Measurements from ENCODE around the gene RCL1. TPM values are rescaled to one million over a fixed set of nuclear protein-coding genes. Genes with fewer than 3 reads are reported as not detected.

RCL1 gene
- polyA plus RNA-seq, 1 donor (not counting 4 experiments of a cell fraction or from before 2014, with no cell fraction given): 16.6 TPM

DNA sequence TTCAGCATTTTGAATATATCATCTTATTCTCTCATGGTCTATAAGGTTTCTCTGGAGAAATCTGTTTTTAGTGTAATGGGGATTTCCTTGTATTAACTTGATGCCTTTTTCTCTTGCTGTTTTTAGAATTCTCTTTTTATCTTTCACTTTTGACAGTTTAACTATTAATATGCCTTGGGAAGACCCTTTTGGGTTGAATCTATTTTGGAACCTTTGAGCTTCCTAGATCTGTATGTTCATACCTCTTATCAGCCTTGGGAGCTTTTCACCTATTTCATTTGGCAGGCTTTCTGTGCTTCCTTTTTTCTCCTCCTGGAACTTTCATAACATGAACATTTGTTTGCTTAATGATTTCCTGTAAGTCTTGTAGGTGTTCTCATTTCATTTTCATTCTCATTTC lies 22.2 kb downstream of the RCL1 start:
- peaks cover 70% of the 10 kb centered on the region for H3K79me2 ChIP-seq (ENCODE audit: control insufficient read depth, insufficient read depth, low read length)
- DNase-seq (ENCODE audit: low read depth, low spot score): no peak
- TF ChIP-seq, protein P1, sequence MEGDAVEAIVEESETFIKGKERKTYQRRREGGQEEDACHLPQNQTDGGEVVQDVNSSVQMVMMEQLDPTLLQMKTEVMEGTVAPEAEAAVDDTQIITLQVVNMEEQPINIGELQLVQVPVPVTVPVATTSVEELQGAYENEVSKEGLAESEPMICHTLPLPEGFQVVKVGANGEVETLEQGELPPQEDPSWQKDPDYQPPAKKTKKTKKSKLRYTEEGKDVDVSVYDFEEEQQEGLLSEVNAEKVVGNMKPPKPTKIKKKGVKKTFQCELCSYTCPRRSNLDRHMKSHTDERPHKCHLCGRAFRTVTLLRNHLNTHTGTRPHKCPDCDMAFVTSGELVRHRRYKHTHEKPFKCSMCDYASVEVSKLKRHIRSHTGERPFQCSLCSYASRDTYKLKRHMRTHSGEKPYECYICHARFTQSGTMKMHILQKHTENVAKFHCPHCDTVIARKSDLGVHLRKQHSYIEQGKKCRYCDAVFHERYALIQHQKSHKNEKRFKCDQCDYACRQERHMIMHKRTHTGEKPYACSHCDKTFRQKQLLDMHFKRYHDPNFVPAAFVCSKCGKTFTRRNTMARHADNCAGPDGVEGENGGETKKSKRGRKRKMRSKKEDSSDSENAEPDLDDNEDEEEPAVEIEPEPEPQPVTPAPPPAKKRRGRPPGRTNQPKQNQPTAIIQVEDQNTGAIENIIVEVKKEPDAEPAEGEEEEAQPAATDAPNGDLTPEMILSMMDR (optimal IDR thresholded peaks at IDR 0.05 in 1 of 3, IDR thresholded peaks at IDR 0.05 in 1 of 3, conservative IDR thresholded peaks at IDR 0.05 in 1 of 3; ENCODE audit: extremely low read depth in 1 of 3, insufficient read depth in 2 of 3, low read length in 3 of 3): no peak
- no peaks in the 10 kb centered on the region for H3K9me1 ChIP-seq (ENCODE audit: control insufficient read depth, extremely low read depth, insufficient read depth, low read length)
- H3K27ac ChIP-seq (ENCODE audit: control insufficient read depth, insufficient read depth, low read length): no peak overlapping the region
- H2AFZ ChIP-seq (ENCODE audit: control insufficient read depth, low read length): no peak overlapping the region
- dilution Hi-C loops (cut with MboI; ENCODE audit: extremely low pct_ligation_motif_present, low sequenced_read_pairs): no loop called here
- H3K27me3 ChIP-seq (ENCODE audit: control insufficient read depth, extremely low read depth, insufficient read depth, low read length): no peaks in the 10 kb centered on the region
- H4K20me1 ChIP-seq (ENCODE audit: control insufficient read depth, extremely low read depth, insufficient read depth, low read length): no peaks in the 10 kb centered on the region
- H3K4me2 ChIP-seq (ENCODE audit: control insufficient read depth, extremely low read depth, insufficient read depth, low read depth, low read length): no peak overlapping the region
- no peak overlapping the region for H3K9ac ChIP-seq (ENCODE audit: control insufficient read depth, extremely low read depth, insufficient read depth, low read length)
- no peak overlapping the region for H3K4me3 ChIP-seq (ENCODE audit: control insufficient read depth in 2 of 3, extremely low read depth in 1 of 3, insufficient read depth in 2 of 3, low read depth in 1 of 3, low read length in 3 of 3)
- no peaks in the 10 kb centered on the region for H3K9me3 ChIP-seq (ENCODE audit: control insufficient read depth, low read depth, low read length)
- no peaks in the 10 kb centered on the region for H3K36me3 ChIP-seq (ENCODE audit: control insufficient read depth in 2 of 2, extremely low read depth in 1 of 2, insufficient read depth in 2 of 2, low read length in 2 of 2)
- no peaks in the 10 kb centered on the region for H3K4me1 ChIP-seq (ENCODE audit: control insufficient read depth, extremely low read depth, insufficient read depth, low read length)
- FAIRE-seq: no peak

- DNase-seq (ENCODE audit: low read depth, low spot score) (no peak), FAIRE-seq (no peak)
- Histone ChIP-seq H3K27me3 (ENCODE audit: control insufficient read depth, extremely low read depth, insufficient read depth, low read length) (no peaks in the 10 kb centered on the region), H3K9me3 (ENCODE audit: control insufficient read depth, low read depth, low read length) (no peaks in the 10 kb centered on the region), H3K4me2 (ENCODE audit: control insufficient read depth, extremely low read depth, insufficient read depth, low read depth, low read length) (no peak overlapping the region), H3K4me3 (ENCODE audit: control insufficient read depth in 2 of 3, extremely low read depth in 1 of 3, insufficient read depth in 2 of 3, low read depth in 1 of 3, low read length in 3 of 3) (no peak overlapping the region), H3K9ac (ENCODE audit: control insufficient read depth, extremely low read depth, insufficient read depth, low read length) (no peak overlapping the region), H3K27ac (ENCODE audit: control insufficient read depth, insufficient read depth, low read length) (no peak overlapping the region), H3K79me2 (ENCODE audit: control insufficient read depth, insufficient read depth, low read length) (peaks cover 69% of the 10 kb centered on the region), H4K20me1 (ENCODE audit: control insufficient read depth, extremely low read depth, insufficient read depth, low read length) (no peaks in the 10 kb centered on the region), H3K36me3 (ENCODE audit: control insufficient read depth in 2 of 2, extremely low read depth in 1 of 2, insufficient read depth in 2 of 2, low read length in 2 of 2) (no peaks in the 10 kb centered on the region), H2AFZ (ENCODE audit: control insufficient read depth, low read length) (no peak overlapping the region), H3K9me1 (ENCODE audit: control insufficient read depth, extremely low read depth, insufficient read depth, low read length) (no peaks in the 10 kb centered on the region), H3K4me1 (ENCODE audit: control insufficient read depth, extremely low read depth, insufficient read depth, low read length) (no peaks in the 10 kb centered on the region)
- dilution Hi-C loops (cut with MboI; ENCODE audit: extremely low pct_ligation_motif_present, low sequenced_read_pairs): no loop called here
- TF ChIP-seq EZH2 (IDR thresholded peaks at IDR 0.05; ENCODE audit: low read length): no peak
- TF ChIP-seq, protein P1 (optimal IDR thresholded peaks at IDR 0.05 in 1 of 3, IDR thresholded peaks at IDR 0.05 in 1 of 3, conservative IDR thresholded peaks at IDR 0.05 in 1 of 3; ENCODE audit: extremely low read depth in 1 of 3, insufficient read depth in 2 of 3, low read length in 3 of 3): no peak
These were observed 22.7 kb downstream of the RCL1 start for GRCh38 chr9:4815381-4815956.
